ENCODE results near the gene MCOLN2. TPM values are rescaled to one million over a fixed set of nuclear protein-coding genes. Genes with fewer than 3 reads are reported as not detected.
A peak's percentile ranks its signal among the peaks of the same experiment; 100 is the strongest.
"Not testable (repeated sequence)": the region's sequence is repeated elsewhere in the genome, so short reads cannot be mapped to it uniquely, and the experiment has no call there.

The MCOLN2 gene
- total and polyA plus RNA-seq, 2 of the 13 experiments (the other 11 are each of a cell fraction or from before 2014, with no cell fraction given) = not detected

DNA sequence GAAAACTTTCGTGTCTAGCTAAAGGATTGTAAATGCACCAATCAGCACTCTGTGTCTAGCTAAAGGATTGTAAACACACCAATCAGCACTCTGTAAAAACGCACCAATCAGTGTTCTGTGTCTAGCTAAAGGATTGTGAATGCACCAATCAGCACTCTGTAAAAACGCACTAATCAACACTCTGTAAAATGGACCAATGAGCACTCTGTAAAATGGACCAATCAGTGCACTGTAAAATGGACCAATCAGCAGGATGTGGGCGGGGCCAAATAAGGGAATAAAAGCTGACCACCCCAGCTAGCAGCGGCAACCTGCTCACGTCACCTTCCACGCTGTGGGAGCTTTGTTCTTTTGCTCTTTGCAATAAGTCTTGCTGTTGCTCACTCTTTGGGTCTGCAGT lies 94.2 kb downstream of the MCOLN2 start:
- intact Hi-C loops (cut with micrococcal nuclease; ENCODE audit: unreplicated experiment); H3K4me3 ChIP-seq (replicated peaks in 1 of 3; ENCODE audit: insufficient read depth in 1 of 3, low read depth in 2 of 3, low read length in 3 of 3); H3K9me3 ChIP-seq (ENCODE audit: low read length); BruUV-seq (replicated peaks); DNase-seq (ENCODE audit: low spot score); H3K36me3 ChIP-seq (replicated peaks in 1 of 2; ENCODE audit: control insufficient read depth in 1 of 2, insufficient read depth in 2 of 2, low read length in 2 of 2); FAIRE-seq; H3K79me2 ChIP-seq (ENCODE audit: insufficient read depth, low read length); H3K27ac ChIP-seq (ENCODE audit: extremely low read length, insufficient read depth, low read length); in situ Hi-C loops (cut with HindIII; ENCODE audit: extremely low pct_ligation_motif_present, low pct_unique_long_range_greater_than_20kb); POLR2A ChIA-PET; H3K4me1 ChIP-seq (ENCODE audit: insufficient read depth, low read length); H3K9ac ChIP-seq (ENCODE audit: insufficient read depth, low read depth, low read length); H3K4me2 ChIP-seq (ENCODE audit: low read depth, low read length); H2AFZ ChIP-seq (ENCODE audit: low read length); H3K27me3 ChIP-seq (ENCODE audit: control insufficient read depth in 1 of 2, insufficient read depth in 2 of 2, low read length in 2 of 2); H4K20me1 ChIP-seq (ENCODE audit: insufficient read depth, low read length); CTCF ChIA-PET (ENCODE audit: low intra/inter-chr PET ratio, low total read pairs); ATAC-seq: not testable (repeated sequence)
- TF ChIP-seq NFYB (CRISPR knock-in tag; IDR thresholded peaks at IDR 0.05) = 0 out of 2 replicates have a peak, but pooled peaks have one; percentile 34
- 21% methylated on average over 7 of the region's 7 CpGs for WGBS (ENCODE audit: low lambda C conversion rate)

DNA sequence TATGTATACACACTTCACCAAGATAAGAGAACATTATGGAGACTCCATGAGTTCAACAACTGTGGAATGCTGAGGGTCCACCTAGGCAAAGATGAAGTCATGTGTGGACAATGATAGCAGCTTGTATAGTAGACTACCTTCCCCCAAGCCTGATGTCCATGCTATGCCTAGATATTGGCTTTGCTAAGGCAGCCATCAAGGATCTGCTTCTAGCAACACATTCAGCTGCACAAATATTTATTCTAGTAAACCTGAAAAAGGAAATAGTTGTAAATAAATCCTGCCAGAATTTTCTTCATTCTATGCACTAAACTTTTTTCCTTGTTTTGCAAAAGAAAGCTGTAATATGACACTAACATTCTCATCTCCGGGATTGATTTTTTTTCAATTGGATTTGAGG lies 96.9 kb downstream of the MCOLN2 start:
- Histone ChIP-seq H3K9me3 (ENCODE audit: low read length) (no peaks in the 10 kb centered on the region), H3K4me2 (ENCODE audit: low read depth, low read length) (no peak overlapping the region), H2AFZ (ENCODE audit: low read length) (no peak overlapping the region), H4K20me1 (ENCODE audit: insufficient read depth, low read length) (no peaks in the 10 kb centered on the region), H3K4me3 (replicated peaks in 1 of 3; ENCODE audit: insufficient read depth in 1 of 3, low read depth in 2 of 3, low read length in 3 of 3) (no peak overlapping the region), H3K36me3 (replicated peaks in 1 of 2; ENCODE audit: control insufficient read depth in 1 of 2, insufficient read depth in 2 of 2, low read length in 2 of 2) (no peaks in the 10 kb centered on the region), H3K27ac (ENCODE audit: extremely low read length, insufficient read depth, low read length) (no peak overlapping the region), H3K79me2 (ENCODE audit: insufficient read depth, low read length) (no peaks in the 10 kb centered on the region), H3K4me1 (ENCODE audit: insufficient read depth, low read length) (no peaks in the 10 kb centered on the region), H3K27me3 (ENCODE audit: control insufficient read depth in 1 of 2, insufficient read depth in 2 of 2, low read length in 2 of 2) (no peaks in the 10 kb centered on the region; a peak in 2 of 5 replicates), H3K9ac (ENCODE audit: insufficient read depth, low read depth, low read length) (no peak overlapping the region)
- ChIA-PET POLR2A (no interaction called here), CTCF (ENCODE audit: low intra/inter-chr PET ratio, low total read pairs) (no interaction called here)
- intact Hi-C loops (cut with micrococcal nuclease; ENCODE audit: unreplicated experiment) (no loop called here), in situ Hi-C loops (cut with HindIII; ENCODE audit: extremely low pct_ligation_motif_present, low pct_unique_long_range_greater_than_20kb) (no loop called here)
- no peak for DNase-seq (ENCODE audit: low spot score)
- no peak for FAIRE-seq
- BruUV-seq (replicated peaks) = no TSS peak
- ATAC-seq = no peak
- no peak for TF ChIP-seq ZNF564 (CRISPR knock-in tag; IDR thresholded peaks at IDR 0.05)
- no peak for TF ChIP-seq ZNF256 (CRISPR knock-in tag; conservative IDR thresholded peaks at IDR 0.05)
- no peak for TF ChIP-seq ZNF10 (CRISPR knock-in tag; IDR thresholded peaks at IDR 0.05; ENCODE audit: borderline replicate concordance, low read depth)
- TF ChIP-seq WIZ (CRISPR knock-in tag; IDR thresholded peaks at IDR 0.05) = no peak
- TF ChIP-seq JUND (CRISPR knock-in tag; IDR thresholded peaks at IDR 0.05) = no peak
- WGBS (ENCODE audit: low lambda C conversion rate) = 0% methylated on average over 1 of the region's 1 CpG

Data from HepG2 (cell line).